Measurements from ENCODE around the gene ARVCF. TPM values are rescaled to one million over a fixed set of nuclear protein-coding genes. Genes with fewer than 3 reads are reported as not detected.

Gene ARVCF
- polyA plus RNA-seq, 1 donor from 2014 or later: 112 TPM

GRCh38 chr22:19991645-19992451, 24.8 kb downstream of the ARVCF start:
- Histone ChIP-seq H3F3A (ENCODE audit: insufficient read depth, low read length, poor library complexity, severe bottlenecking) (no peaks in the 10 kb centered on the region), H4K20me1 (ENCODE audit: insufficient read depth) (no peaks in the 10 kb centered on the region), H3K4me3 (ENCODE audit: low read length) (no peak overlapping the region), H3K27me3 (ENCODE audit: insufficient read depth, low read depth, low read length) (no peaks in the 10 kb centered on the region), H3K4me2 (ENCODE audit: low read length) (no peak overlapping the region), H3K9me3 (ENCODE audit: low read length) (no peaks in the 10 kb centered on the region), H3K79me2 (replicated peaks; ENCODE audit: insufficient read depth, low read length) (no peaks in the 10 kb centered on the region), H3K36me3 (ENCODE audit: insufficient read depth, low read length) (no peaks in the 10 kb centered on the region), H3K27ac (ENCODE audit: low read length) (no peak overlapping the region), H3K9ac (ENCODE audit: low read length) (no peak overlapping the region), H3K9me2 (ENCODE audit: insufficient read depth, low read length) (no peaks in the 10 kb centered on the region), H2AFZ (ENCODE audit: low read depth, low read length) (no peak overlapping the region)
- TF ChIP-seq EP300 (conservative IDR thresholded peaks at IDR 0.05; ENCODE audit: poor library complexity, severe bottlenecking) (no peak), TAF1 (IDR thresholded peaks at IDR 0.05; ENCODE audit: low read depth) (no peak), CTCF (IDR thresholded peaks at IDR 0.05; ENCODE audit: poor library complexity, severe bottlenecking) (no peak), REST (IDR thresholded peaks at IDR 0.05; ENCODE audit: borderline replicate concordance) (no peak), MXI1 (conservative IDR thresholded peaks at IDR 0.05; ENCODE audit: poor library complexity, severe bottlenecking) (no peak), POLR2AphosphoS5 (IDR thresholded peaks at IDR 0.05) (no peak), RAD21 (conservative IDR thresholded peaks at IDR 0.05) (no peak), SMC3 (conservative IDR thresholded peaks at IDR 0.05; ENCODE audit: poor library complexity) (no peak), EZH2 (IDR thresholded peaks at IDR 0.05; ENCODE audit: borderline replicate concordance, insufficient read depth, low read length, poor library complexity, severe bottlenecking) (no peak)

- Histone ChIP-seq H4K20me1 (ENCODE audit: insufficient read depth) (no peaks in the 10 kb centered on the region), H3K36me3 (ENCODE audit: insufficient read depth, low read length) (no peaks in the 10 kb centered on the region), H3K27ac (ENCODE audit: low read length) (no peak overlapping the region)
These were observed 25.3 kb downstream of the ARVCF start for GRCh38 chr22:19991395-19991644.

More at GRCh38 chr22:19991395-19991644, 25.3 kb downstream of the ARVCF start:
- TF ChIP-seq EZH2 (IDR thresholded peaks at IDR 0.05; ENCODE audit: borderline replicate concordance, insufficient read depth, low read length, poor library complexity, severe bottlenecking) (no peak), MXI1 (conservative IDR thresholded peaks at IDR 0.05; ENCODE audit: poor library complexity, severe bottlenecking) (no peak), RAD21 (conservative IDR thresholded peaks at IDR 0.05) (no peak), REST (IDR thresholded peaks at IDR 0.05; ENCODE audit: borderline replicate concordance) (no peak)
- H3K27me3 ChIP-seq (ENCODE audit: insufficient read depth, low read depth, low read length): no peaks in the 10 kb centered on the region
- H3K9me2 ChIP-seq (ENCODE audit: insufficient read depth, low read length): no peaks in the 10 kb centered on the region
- peaks cover 3% of the 10 kb centered on the region for H3K79me2 ChIP-seq (replicated peaks; ENCODE audit: insufficient read depth, low read length)
- H3K4me2 ChIP-seq (ENCODE audit: low read length): no peak overlapping the region
- H3K9me3 ChIP-seq (ENCODE audit: low read length): no peaks in the 10 kb centered on the region
- no peak overlapping the region for H2AFZ ChIP-seq (ENCODE audit: low read depth, low read length)
- no peak overlapping the region for H3K4me3 ChIP-seq (ENCODE audit: low read length)
- H3F3A ChIP-seq (ENCODE audit: insufficient read depth, low read length, poor library complexity, severe bottlenecking): no peaks in the 10 kb centered on the region
- H3K9ac ChIP-seq (ENCODE audit: low read length): no peak overlapping the region

Data from neural cell (in vitro differentiated cells).